PC-3 (cell line): ENCODE results near the gene TIGD1.

Source experiments
- EZH2 ChIP-seq: fragments of 300-600 bp; sonication (generic); IDR thresholded peaks from one replicate; pipeline ENCODE4 v1.6.1; 2017; ENCODE audit warnings: antibody characterized with exemption, mild to moderate bottlenecking, low read length; ENCODE audit not compliant: unreplicated experiment
- TF ChIP-seq, protein P1 (sequence below): fragments of 300-600 bp; sonication (generic); conservative IDR thresholded peaks from 2 replicates; pipeline ENCODE4 v1.5.1; 2017; ENCODE audit warnings: antibody characterized with exemption, low read depth, mild to moderate bottlenecking, low read length

DNA sequence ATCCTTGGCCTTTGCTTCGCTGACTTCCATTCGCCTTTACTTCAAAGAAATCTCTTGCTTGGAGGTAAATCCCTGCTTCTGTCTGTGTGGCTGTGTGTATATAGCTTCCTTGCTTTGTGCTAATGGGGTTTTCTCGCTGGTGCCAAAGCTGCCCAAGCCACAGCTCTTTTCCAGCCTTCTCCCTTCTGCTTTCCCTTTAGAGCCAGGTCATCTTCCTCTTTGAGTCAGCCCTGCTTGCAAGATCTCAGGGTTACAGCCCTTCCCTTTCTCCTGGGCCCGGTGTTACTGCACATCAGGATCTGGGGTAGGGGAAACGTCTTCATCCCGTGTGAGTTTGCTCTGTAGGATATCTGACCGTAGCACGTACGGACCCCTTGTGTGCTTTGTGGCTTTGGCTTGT, 19.2 kb upstream of the TIGD1 start:
- TF ChIP-seq, protein P1, sequence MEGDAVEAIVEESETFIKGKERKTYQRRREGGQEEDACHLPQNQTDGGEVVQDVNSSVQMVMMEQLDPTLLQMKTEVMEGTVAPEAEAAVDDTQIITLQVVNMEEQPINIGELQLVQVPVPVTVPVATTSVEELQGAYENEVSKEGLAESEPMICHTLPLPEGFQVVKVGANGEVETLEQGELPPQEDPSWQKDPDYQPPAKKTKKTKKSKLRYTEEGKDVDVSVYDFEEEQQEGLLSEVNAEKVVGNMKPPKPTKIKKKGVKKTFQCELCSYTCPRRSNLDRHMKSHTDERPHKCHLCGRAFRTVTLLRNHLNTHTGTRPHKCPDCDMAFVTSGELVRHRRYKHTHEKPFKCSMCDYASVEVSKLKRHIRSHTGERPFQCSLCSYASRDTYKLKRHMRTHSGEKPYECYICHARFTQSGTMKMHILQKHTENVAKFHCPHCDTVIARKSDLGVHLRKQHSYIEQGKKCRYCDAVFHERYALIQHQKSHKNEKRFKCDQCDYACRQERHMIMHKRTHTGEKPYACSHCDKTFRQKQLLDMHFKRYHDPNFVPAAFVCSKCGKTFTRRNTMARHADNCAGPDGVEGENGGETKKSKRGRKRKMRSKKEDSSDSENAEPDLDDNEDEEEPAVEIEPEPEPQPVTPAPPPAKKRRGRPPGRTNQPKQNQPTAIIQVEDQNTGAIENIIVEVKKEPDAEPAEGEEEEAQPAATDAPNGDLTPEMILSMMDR: no peak
- no peak for TF ChIP-seq EZH2
